IMR-90 (cell line): ENCODE data around the gene PPOX. TPM values are rescaled to one million over a fixed set of nuclear protein-coding genes. Genes with fewer than 3 reads are reported as not detected.

Source experiments
- ATAC-seq: fragments of 200-7000 bp; cut with Tn5 transposase; 2 replicates; pipeline ENCODE4 v1.9.1; 2020; ENCODE audit warnings: low read depth, mild to moderate bottlenecking, moderate library complexity
- BruUV-seq: library from RNA; stranded (reverse); fragments of 400-500 nt; replicated peaks from 2 replicates; lab custom pipeline; 2021; lab: Mats Ljungman, UMichigan
- CTCF ChIA-PET: fragments of 300-600 bp; formaldehyde crosslinking; extraction: SDS; loops from one replicate; lab custom pipeline; 2021; ENCODE audit warnings: antibody characterized with exemption; lab: Yijun Ruan, JAX
- POLR2A ChIA-PET: fragments of 300-600 bp; sonication (Branson Sonifier 250); formaldehyde crosslinking; loops from one replicate; lab custom pipeline; 2022; ENCODE audit warnings: antibody characterized with exemption; ENCODE audit not compliant: unreplicated experiment; lab: Charles Lee
- DNase-seq: peaks from one replicate; pipeline ENCODE4 v3.0.0; 2013
- H2AFZ ChIP-seq: replicated peaks from 2 replicates; pipeline ENCODE3; 2013; ENCODE audit warnings: low read length, mild to moderate bottlenecking; ENCODE audit not compliant: poor library complexity
- H2AK5ac ChIP-seq: 2 replicates; pipeline ENCODE4 v1.6.1; 2013; ENCODE audit warnings: low read depth, low read length, inconsistent platforms
- H2AK9ac ChIP-seq: replicated peaks from 2 replicates; pipeline ENCODE3; 2013; ENCODE audit warnings: mild to moderate bottlenecking, low read depth, low read length, moderate library complexity; ENCODE audit not compliant: poor library complexity
- H2BK120ac ChIP-seq: 2 replicates; pipeline ENCODE4 v1.6.1; 2013; ENCODE audit warnings: low read depth, low read length, inconsistent platforms
- H2BK15ac ChIP-seq: 3 replicates; pipeline ENCODE4 v1.6.1; 2013; ENCODE audit warnings: low read depth, low read length, inconsistent platforms
- H2BK20ac ChIP-seq: 2 replicates; pipeline ENCODE4 v1.6.1; 2013; ENCODE audit warnings: low read depth, mild to moderate bottlenecking, inconsistent platforms, low read length, moderate library complexity
- H2BK5ac ChIP-seq: 2 replicates; pipeline ENCODE4 v1.6.1; 2013; ENCODE audit warnings: mild to moderate bottlenecking, low read depth, low read length, inconsistent platforms; ENCODE audit not compliant: poor library complexity, severe bottlenecking
- H3K14ac ChIP-seq: replicated peaks from 2 replicates; pipeline ENCODE4 v1.6.1; 2013; ENCODE audit warnings: low read depth, low read length, inconsistent platforms
- H3K18ac ChIP-seq: 2 replicates; pipeline ENCODE4 v1.6.1; 2013; ENCODE audit warnings: low read depth, low read length, control low read depth
- H3K23ac ChIP-seq: 2 replicates; pipeline ENCODE4 v1.6.1; 2013; ENCODE audit warnings: low read depth, low read length, inconsistent platforms
- H3K27ac ChIP-seq: 2 replicates; pipeline ENCODE4 v1.5.1; 2013; ENCODE audit warnings: mild to moderate bottlenecking, control low read depth, low read length; ENCODE audit not compliant: insufficient read depth
- H3K27me3 ChIP-seq: 2 replicates; pipeline ENCODE4 v1.6.1; 2013; ENCODE audit warnings: low read length; ENCODE audit not compliant: control insufficient read depth, insufficient read depth
- H3K36me3 ChIP-seq: 2 replicates; pipeline ENCODE4 v1.6.1; 2013; ENCODE audit warnings: low read length, mixed read lengths; ENCODE audit not compliant: control insufficient read depth, insufficient read depth
- H3K4ac ChIP-seq: 2 replicates; pipeline ENCODE4 v1.6.1; 2013; ENCODE audit warnings: low read depth, low read length, inconsistent platforms
- H3K4me1 ChIP-seq: 2 replicates; pipeline ENCODE4 v1.6.1; 2013; ENCODE audit warnings: low read length, mixed read lengths; ENCODE audit not compliant: control insufficient read depth, insufficient read depth
- H3K4me2 ChIP-seq: 2 replicates; pipeline ENCODE4 v1.6.1; 2013; ENCODE audit warnings: low read depth, mild to moderate bottlenecking, control low read depth, low read length, moderate library complexity
- H3K4me3 ChIP-seq: 2 replicates; pipeline ENCODE4 v1.5.1; 2013; ENCODE audit warnings: low read depth, mild to moderate bottlenecking, control low read depth, low read length, moderate library complexity; ENCODE audit not compliant: insufficient read depth
- H3K56ac ChIP-seq: 2 replicates; pipeline ENCODE4 v1.6.1; 2013; ENCODE audit warnings: low read length, inconsistent platforms; ENCODE audit not compliant: insufficient read depth; ENCODE audit errors: extremely low read depth
- H3K79me1 ChIP-seq, 2 experiments: 2 replicates each; pipeline ENCODE4 v1.6.1; 2013; ENCODE audit warnings: low read length in 2 of 2, inconsistent platforms in 1 of 2, low read depth in 1 of 2
- H3K9ac ChIP-seq: 2 replicates; pipeline ENCODE4 v1.6.1; 2013; ENCODE audit warnings: low read depth, low read length, control low read depth
- H3K9me1 ChIP-seq: 2 replicates; pipeline ENCODE4 v1.6.1; 2013; ENCODE audit warnings: low read length, inconsistent platforms; ENCODE audit not compliant: insufficient read depth
- H3K9me3 ChIP-seq: 2 replicates; pipeline ENCODE4 v1.6.1; 2013; ENCODE audit warnings: low read length; ENCODE audit not compliant: control insufficient read depth, insufficient read depth
- H4K20me1 ChIP-seq: 2 replicates; pipeline ENCODE4 v1.6.1; 2013; ENCODE audit warnings: low read length, inconsistent platforms; ENCODE audit not compliant: insufficient read depth
- H4K5ac ChIP-seq: 2 replicates; pipeline ENCODE4 v1.6.1; 2013; ENCODE audit warnings: mild to moderate bottlenecking, low read depth, low read length, control low read depth
- H4K8ac ChIP-seq, 2 experiments: 2 replicates each; pipeline ENCODE4 v1.6.1; 2013; ENCODE audit warnings: low read depth in 2 of 2, low read length in 2 of 2, control low read depth in 1 of 2, inconsistent platforms in 1 of 2
- H4K91ac ChIP-seq: 2 replicates; pipeline ENCODE4 v1.6.1; 2013; ENCODE audit warnings: low read depth, low read length, inconsistent platforms; ENCODE audit not compliant: insufficient read depth
- BHLHE40 ChIP-seq: fragments of 150-350 bp; IDR thresholded peaks from 2 replicates; pipeline ENCODE4 v1.6.1; 2016; ENCODE audit warnings: mild to moderate bottlenecking, low read depth, low read length
- CEBPB ChIP-seq: IDR thresholded peaks from 2 replicates; pipeline ENCODE4 v1.6.1; 2012; ENCODE audit warnings: low read depth, low read length, improper control_type of control experiment
- CHD1 ChIP-seq: IDR thresholded peaks from 2 replicates; pipeline ENCODE4 v1.6.1; 2012; ENCODE audit warnings: low read depth, low read length, improper control_type of control experiment
- CTCF ChIP-seq: conservative IDR thresholded peaks from 2 replicates; pipeline ENCODE4 v1.5.1; 2012; ENCODE audit warnings: mild to moderate bottlenecking, low read depth, low read length, improper control_type of control experiment
- ELK1 ChIP-seq: fragments of 150-350 bp; IDR thresholded peaks from 2 replicates; pipeline ENCODE4 v1.6.1; 2016; ENCODE audit warnings: low read depth, mild to moderate bottlenecking, low read length, moderate library complexity, borderline replicate concordance
- FOS ChIP-seq: fragments of 150-350 bp; IDR thresholded peaks from 2 replicates; pipeline ENCODE4 v1.6.1; 2016; ENCODE audit warnings: low read depth, low read length
- MAFK ChIP-seq: IDR thresholded peaks from 2 replicates; pipeline ENCODE4 v1.6.1; 2012; ENCODE audit warnings: low read depth, low read length, improper control_type of control experiment
- MAZ ChIP-seq: IDR thresholded peaks from 2 replicates; pipeline ENCODE4 v1.6.1; 2012; ENCODE audit warnings: low read depth, mild to moderate bottlenecking, low read length, improper control_type of control experiment, moderate library complexity, borderline replicate concordance
- MXI1 ChIP-seq: IDR thresholded peaks from 2 replicates; pipeline ENCODE4 v1.6.1; 2012; ENCODE audit warnings: low read depth, mild to moderate bottlenecking, low read length, moderate library complexity, borderline replicate concordance
- NFE2L2 ChIP-seq: fragments of 150-350 bp; IDR thresholded peaks from 2 replicates; pipeline ENCODE4 v1.6.1; 2016; ENCODE audit warnings: low read depth, mild to moderate bottlenecking, low read length
- POLR2A ChIP-seq: IDR thresholded peaks from 2 replicates; pipeline ENCODE4 v1.6.1; 2012; ENCODE audit warnings: mild to moderate bottlenecking, low read depth, low read length
- RAD21 ChIP-seq: IDR thresholded peaks from 2 replicates; pipeline ENCODE4 v1.6.1; 2012; ENCODE audit warnings: low read length, improper control_type of control experiment
- RCOR1 ChIP-seq: IDR thresholded peaks from 2 replicates; pipeline ENCODE4 v1.6.1; 2012; ENCODE audit warnings: mild to moderate bottlenecking, low read length, improper control_type of control experiment; ENCODE audit not compliant: insufficient replicate concordance
- RFX5 ChIP-seq: IDR thresholded peaks from 2 replicates; pipeline ENCODE4 v1.8.0; 2012; ENCODE audit warnings: low read depth, mild to moderate bottlenecking, low read length, moderate library complexity
- SMC3 ChIP-seq: fragments of 150-350 bp; IDR thresholded peaks from 2 replicates; pipeline ENCODE4 v1.6.1; 2016; ENCODE audit warnings: low read depth, mild to moderate bottlenecking, antibody characterized with exemption, low read length, moderate library complexity
- USF2 ChIP-seq: fragments of 150-350 bp; IDR thresholded peaks from 2 replicates; pipeline ENCODE4 v1.6.1; 2017; ENCODE audit warnings: mild to moderate bottlenecking, antibody characterized with exemption, low read length, low read depth
- WGBS, 2 experiments: methylation state at CpG; one replicate each; pipeline versions ENCODE4 v1.1.5 to v1.1.7; 2013; ENCODE audit warnings: missing lambda C conversion rate in 2 of 2; ENCODE audit not compliant: insufficient read length in 1 of 2; ENCODE audit errors: extremely low coverage in 2 of 2; 5-methylcytosine and 5-hydroxymethylcytosine counted together
- dilution Hi-C: fragments of 300-500 bp; cut with HindIII; formaldehyde crosslinking; loops from one replicate; pipeline ENCODE4 v1.14.3; 2018; ENCODE audit warnings: low sequenced_read_pairs; ENCODE audit not compliant: unreplicated experiment
- in situ Hi-C: fragments of 300-500 bp; cut with MboI; formaldehyde crosslinking; loops from 3 replicates; pipeline ENCODE4 v1.14.3; 2019; ENCODE audit warnings: low sequenced_read_pairs, inconsistent platforms, mixed read lengths
- intact Hi-C: fragments of 100-400 bp; cut with micrococcal nuclease; formaldehyde crosslinking; loops from 2 replicates; pipeline ENCODE4 v1.10.0; 2022
- polyA plus RNA-seq, 3 experiments: library from polyadenylated mRNA; depleted of rRNA; stranded (reverse); fragments of >200 nt; gene quantifications; 2 replicates each; pipeline ENCODE4 v1.2.3, GENCODE V29; 2012; ENCODE audit warnings: low replicate concordance in 1 of 3
- total RNA-seq: library from RNA; depleted of rRNA; stranded (reverse); fragments of >200 nt; gene quantifications from 2 replicates; pipeline ENCODE4 v1.2.3, GENCODE V29; 2012

PPOX gene
- total and polyA plus RNA-seq, 2 of the 4 experiments (the other 2 are of a cell fraction) = 6.1 to 14.3 TPM

GRCh38 chr1:161195171-161195570 lies 28.9 kb downstream of the PPOX start:
- no peak overlapping the region for H3K18ac ChIP-seq
- H2AFZ ChIP-seq = no peak overlapping the region
- no TSS peak for BruUV-seq
- no peak overlapping the region for H3K27ac ChIP-seq
- H4K5ac ChIP-seq = no peak overlapping the region
- H3K23ac ChIP-seq = no peak overlapping the region
- H3K56ac ChIP-seq = no peak overlapping the region
- no peak overlapping the region for H3K4me2 ChIP-seq
- no peak overlapping the region for H2BK15ac ChIP-seq
- in situ Hi-C loops = no loop called here
- no peaks in the 10 kb centered on the region for H3K9me3 ChIP-seq
- no peak overlapping the region for H3K14ac ChIP-seq
- no peak for DNase-seq
- no peak overlapping the region for H3K9ac ChIP-seq
- CTCF ChIA-PET = no interaction called here
- no peaks in the 10 kb centered on the region for H3K27me3 ChIP-seq
- H2BK5ac ChIP-seq = no peak overlapping the region
- peaks cover 21% of the 10 kb centered on the region for H3K4me1 ChIP-seq
- ATAC-seq = no peak
- POLR2A ChIA-PET = no interaction called here
- no peak overlapping the region for H2AK5ac ChIP-seq
- dilution Hi-C loops = no loop called here
- no peaks in the 10 kb centered on the region for H4K20me1 ChIP-seq
- no peaks in the 10 kb centered on the region for H3K36me3 ChIP-seq
- no peak overlapping the region for H4K91ac ChIP-seq
- no peak overlapping the region for H2AK9ac ChIP-seq
- TF ChIP-seq MXI1 = no peak
- no peak for TF ChIP-seq RAD21
- no peak for TF ChIP-seq CTCF
- TF ChIP-seq CHD1 = no peak
- TF ChIP-seq MAFK = no peak
- TF ChIP-seq FOS = no peak
- TF ChIP-seq ELK1 = no peak
- no peak for TF ChIP-seq POLR2A
- no peak for TF ChIP-seq USF2
- TF ChIP-seq RCOR1 = no peak
- TF ChIP-seq RFX5 = no peak
- TF ChIP-seq NFE2L2 = no peak
- TF ChIP-seq BHLHE40 = no peak
- TF ChIP-seq MAZ = no peak
- no peak for TF ChIP-seq SMC3
- no peak for TF ChIP-seq CEBPB
- no peak overlapping the region for H4K8ac ChIP-seq
- 50% methylated on average over 1 of the region's 4 CpGs; no CpG with 5 or more reads in 1 of the 2 experiments for WGBS, 2 experiments
- H3K9me1 ChIP-seq = peaks cover 12% of the 10 kb centered on the region; the same call in 1 of the 2 replicates
- no peak overlapping the region for H2BK120ac ChIP-seq
- intact Hi-C loops = no loop called here
- no peak overlapping the region for H2BK20ac ChIP-seq
- no peak overlapping the region for H3K4me3 ChIP-seq
- no peaks in the 10 kb centered on the region; a peak in 1 of 4 replicates for H3K79me1 ChIP-seq
- H3K4ac ChIP-seq = no peak overlapping the region
